ENCODE measurements around the gene ANKRD63. TPM values are rescaled to one million over a fixed set of nuclear protein-coding genes. Genes with fewer than 3 reads are reported as not detected.

Gene ANKRD63
- total and polyA plus RNA-seq, 2 of the 13 experiments (the other 11 are each of a cell fraction or from before 2014, with no cell fraction given): not detected

- 21% methylated on average over 6 of the region's 11 CpGs for WGBS (ENCODE audit: low lambda C conversion rate)
- no peak for FAIRE-seq
- ChIA-PET CTCF (ENCODE audit: low intra/inter-chr PET ratio, low total read pairs) (no interaction called here), POLR2A (no interaction called here)
- no TSS peak for BruUV-seq (replicated peaks)
- Histone ChIP-seq H3K4me1 (ENCODE audit: insufficient read depth, low read length) (no peaks in the 10 kb centered on the region), H3K4me3 (replicated peaks in 1 of 3; ENCODE audit: insufficient read depth in 1 of 3, low read depth in 2 of 3, low read length in 3 of 3) (no peak overlapping the region), H3K9ac (ENCODE audit: insufficient read depth, low read depth, low read length) (no peak overlapping the region), H3K27me3 (ENCODE audit: control insufficient read depth in 1 of 2, insufficient read depth in 2 of 2, low read length in 2 of 2) (peaks cover 7 to 69% of the 10 kb centered on the region in 2 experiments), H3K79me2 (ENCODE audit: insufficient read depth, low read length) (no peaks in the 10 kb centered on the region), H3K4me2 (ENCODE audit: low read depth, low read length) (no peak overlapping the region), H2AFZ (ENCODE audit: low read length) (no peak overlapping the region), H4K20me1 (ENCODE audit: insufficient read depth, low read length) (no peaks in the 10 kb centered on the region), H3K36me3 (replicated peaks in 1 of 2; ENCODE audit: control insufficient read depth in 1 of 2, insufficient read depth in 2 of 2, low read length in 2 of 2) (no peaks in the 10 kb centered on the region), H3K27ac (ENCODE audit: extremely low read length, insufficient read depth, low read length) (no peak overlapping the region), H3K9me3 (ENCODE audit: low read length) (no peaks in the 10 kb centered on the region)
- DNase-seq (ENCODE audit: low spot score): no peak
- no peak for ATAC-seq
- no peak for TF ChIP-seq ZNF296 (CRISPR knock-in tag; conservative IDR thresholded peaks at IDR 0.05)
- no peak for TF ChIP-seq CBFB (CRISPR knock-in tag; IDR thresholded peaks at IDR 0.05)
- no peak for TF ChIP-seq YY1 (IDR thresholded peaks at IDR 0.05; ENCODE audit: insufficient read depth, insufficient replicate concordance, low read depth, low read length)
- TF ChIP-seq KLF13 (CRISPR knock-in tag; IDR thresholded peaks at IDR 0.05): no peak
- no peak for TF ChIP-seq SP1 (IDR thresholded peaks at IDR 0.05)
- TF ChIP-seq SP1 (CRISPR knock-in tag; IDR thresholded peaks at IDR 0.05): no peak
- no peak for TF ChIP-seq TEAD2 (CRISPR knock-in tag; IDR thresholded peaks at IDR 0.05)
- TF ChIP-seq ZBTB10 (CRISPR knock-in tag; IDR thresholded peaks at IDR 0.05; ENCODE audit: borderline replicate concordance): no peak
- no peak for TF ChIP-seq HMGXB3 (CRISPR knock-in tag; IDR thresholded peaks at IDR 0.05; ENCODE audit: borderline replicate concordance)
- no peak for TF ChIP-seq ZNF616 (CRISPR knock-in tag; IDR thresholded peaks at IDR 0.05; ENCODE audit: low read depth)
- TF ChIP-seq BCL3 (CRISPR knock-in tag; IDR thresholded peaks at IDR 0.05): no peak
- TF ChIP-seq SP2 (CRISPR knock-in tag; IDR thresholded peaks at IDR 0.05): no peak
- no peak for TF ChIP-seq ZNF577 (CRISPR knock-in tag; IDR thresholded peaks at IDR 0.05; ENCODE audit: borderline replicate concordance, low read depth)
- TF ChIP-seq RAD21 (CRISPR knock-in tag; IDR thresholded peaks at IDR 0.05): no peak
- no peak for TF ChIP-seq ZKSCAN1 (IDR thresholded peaks at IDR 0.05; ENCODE audit: low read length)
- TF ChIP-seq ZNF549 (CRISPR knock-in tag; IDR thresholded peaks at IDR 0.05): no peak
- TF ChIP-seq NR1H2 (CRISPR knock-in tag; IDR thresholded peaks at IDR 0.05; ENCODE audit: borderline replicate concordance, low read depth): no peak
- in situ Hi-C loops (cut with HindIII; ENCODE audit: extremely low pct_ligation_motif_present, low pct_unique_long_range_greater_than_20kb) (no loop called here), intact Hi-C loops (cut with micrococcal nuclease; ENCODE audit: unreplicated experiment) (no loop called here)
Observed at GRCh38 chr15:40302981-40303380, 20.1 kb upstream of the ANKRD63 start.
